Heart left ventricle (tissue), 16 donors: ENCODE results near the gene RAD51B. TPM values are rescaled to one million over a fixed set of nuclear protein-coding genes. Genes with fewer than 3 reads are reported as not detected.
A peak's percentile ranks its signal among the peaks of the same experiment; 100 is the strongest.

Experiments used
- ATAC-seq, 4 donors: fragments of 200-7000 bp; cut with Tn5 transposase; one replicate each; pipeline ENCODE4 v1.9.1; 2020 to 2022; ENCODE audit warnings: moderate library complexity in 4 of 4, mild to moderate bottlenecking in 3 of 4, moderate number of reproducible peaks in 1 of 4
- DNase-seq, 5 donors: peaks; one replicate each; pipeline ENCODE4 v3.0.0-alpha.2; 2020
- H3K27ac ChIP-seq, 12 donors: fragments of 200-600 bp; sonication (generic) in 4 of 12; one replicate each; pipeline versions ENCODE4 v1.5.0 to v1.8.0; 2016 to 2022; ENCODE audit warnings: mild to moderate bottlenecking in 2 of 12
- H3K27me3 ChIP-seq, 9 donors: fragments of 200-600 bp; sonication (generic) in 2 of 9; one replicate each; pipeline versions ENCODE4 v1.5.1 to v1.8.0; 2016 to 2022; ENCODE audit warnings: mild to moderate bottlenecking in 3 of 9
- H3K36me3 ChIP-seq, 9 donors: fragments of 200-600 bp; sonication (generic) in 2 of 9; one replicate each; pipeline versions ENCODE4 v1.5.0 to v1.8.0; 2018 to 2022; ENCODE audit warnings: mild to moderate bottlenecking in 2 of 9
- H3K4me1 ChIP-seq, 12 donors: fragments of 200-600 bp; sonication (generic) in 4 of 12; one replicate each; pipeline versions ENCODE4 v1.5.0 to v1.8.0; 2016 to 2022; ENCODE audit warnings: mild to moderate bottlenecking in 3 of 12
- H3K4me3 ChIP-seq, 12 donors: fragments of 200-600 bp; sonication (generic) in 4 of 12; one replicate each; pipeline versions ENCODE4 v1.5.0 to v1.8.0; 2017 to 2022; ENCODE audit warnings: mild to moderate bottlenecking in 9 of 12, moderate library complexity in 4 of 12
- H3K9me3 ChIP-seq, 12 donors: fragments of 200-600 bp; sonication (generic) in 4 of 12; one replicate each; pipeline versions ENCODE4 v1.5.0 to v1.8.0; 2016 to 2022; ENCODE audit warnings: mild to moderate bottlenecking in 1 of 12
- POLR2A ChIP-seq, 2 donors: fragments of 450-650 bp; IDR thresholded peaks; one replicate each; pipeline ENCODE4 v1.6.1; 2017; ENCODE audit warnings: antibody characterized with exemption in 2 of 2, mild to moderate bottlenecking in 2 of 2, moderate library complexity in 2 of 2
- WGBS, 4 donors: extraction: QIAGEN DNeasy Blood & Tissue Kit in 2 of 4; methylation state at CpG; one replicate each; pipeline versions ENCODE4 v1.1.5 to v1.1.7; 2013 to 2018; 5-methylcytosine and 5-hydroxymethylcytosine counted together
- intact Hi-C, 10 donors: fragments of 100-400 bp; cut with DNase I; formaldehyde crosslinking; loops; one replicate each; pipeline versions ENCODE4 v1.11.1 to v1.14.2; 2022
- polyA plus RNA-seq, 2 donors: library from polyadenylated mRNA; stranded (reverse); fragments of 200-250 nt; gene quantifications; one replicate each; pipeline ENCODE4 v1.2.3, GENCODE V29; 2013
- total RNA-seq, 9 donors: library from RNA; depleted of rRNA in 2 of 9; stranded (reverse); fragments of >200 nt in 2 of 9; fragmentation: NEBNext Ultra II Directional in 3 of 9; extraction: Animal tissue kit (Norgen Biotek cat#: 25700) in 3 of 9; gene quantifications; one replicate each; pipeline versions ENCODE4 v1.1.0 to v1.2.4, GENCODE V29; 2016 to 2023
- TF ChIP-seq, protein P1 (sequence below), 12 donors: fragments of 200-600 bp; sonication (generic) in 4 of 12; IDR thresholded peaks; one replicate each; pipeline versions ENCODE4 v1.5.0 to v1.8.0; 2018 to 2022; ENCODE audit warnings: antibody characterized with exemption in 12 of 12, mild to moderate bottlenecking in 5 of 12
- donor health status: ischemic (EF 13 %, LVEDD 7.1; RV severe dilation, severe dysfunction).
- donor health status: healthy with polysubstance abuse.
- donor health status: DM: no; HTN: yes; CAD: no.
- donor health status: DM: no; HTN: no; CAD: no.
- donor health status: ischemic (EF 25% LVEDD 6.9; RV normal size, moderate dysfunction).
- donor health status: ischemic (EF 25% LVEDD 5.7; RV mildly dilated, moderate dysfunction).
- donor health status: healthy.
- donor health status: DM: yes; HTN: yes; CAD: no.
- donor health status: ischemic (EF 35%, LVEDD 5.7; RV mildly dilated, moderate dysfunction).
- donor health status: nonischemic (EF 11% LVEDD 7.7; RV severe dilation, severe dysfunction).
- donor health status: DM: yes; HTN: yes; CAD: no.
- donor health status: PGD.
- donor health status: ischemic (EF 29% LVEDD 5.4; RV normal size, mild dysfunction).
- donor health status: nonischemic (EF 23%, LVEDD 6.1; RV moderate dilation, normal function).

Gene RAD51B
- total and polyA plus RNA-seq, 11 donors = 1.3 to 11.3 (median 3.2) TPM

DNA sequence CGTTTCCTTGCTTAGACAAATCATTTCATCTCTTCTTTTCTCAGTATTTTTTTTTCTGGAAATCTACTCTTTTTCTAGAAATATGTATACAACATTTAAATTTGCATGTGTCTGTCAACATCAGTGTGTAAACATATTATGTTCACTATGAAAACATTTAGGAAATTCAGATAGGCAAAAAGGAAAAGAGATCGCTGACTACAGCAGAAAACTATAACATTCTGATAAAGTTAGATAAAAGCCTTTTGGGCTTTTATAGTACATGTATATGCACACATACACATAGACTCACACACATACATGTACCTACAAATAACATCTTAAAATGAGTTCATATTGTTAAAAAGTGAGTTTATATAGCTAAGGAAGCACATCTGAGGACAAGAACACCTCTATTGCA lies 142.1 kb downstream of the RAD51B start:
- no peaks in the 10 kb centered on the region for H3K27me3 ChIP-seq
- DNase-seq (no peak), ATAC-seq (no peak)
- peak overlapping the region in 1 of 12 donors; percentile 73 for H3K27ac ChIP-seq
- H3K4me1 ChIP-seq = peaks cover 0 to 33% (median 0%) of the 10 kb centered on the region in 12 donors
- WGBS, 4 donors = 88 to 94% (median 91%) methylated on average over 2 of the region's 2 CpGs
- intact Hi-C loops = loop anchor here in 1 of 10 donors (10.0 kb wide), 1 partner anchor 263 kb away; no protein-coding TSS in a partner anchor
- no peaks in the 10 kb centered on the region for H3K9me3 ChIP-seq
- no peaks in the 10 kb centered on the region for H3K36me3 ChIP-seq
- no peak overlapping the region for H3K4me3 ChIP-seq
- TF ChIP-seq POLR2A (IDR thresholded peaks at IDR 0.05) = no peak
- TF ChIP-seq, protein P1, sequence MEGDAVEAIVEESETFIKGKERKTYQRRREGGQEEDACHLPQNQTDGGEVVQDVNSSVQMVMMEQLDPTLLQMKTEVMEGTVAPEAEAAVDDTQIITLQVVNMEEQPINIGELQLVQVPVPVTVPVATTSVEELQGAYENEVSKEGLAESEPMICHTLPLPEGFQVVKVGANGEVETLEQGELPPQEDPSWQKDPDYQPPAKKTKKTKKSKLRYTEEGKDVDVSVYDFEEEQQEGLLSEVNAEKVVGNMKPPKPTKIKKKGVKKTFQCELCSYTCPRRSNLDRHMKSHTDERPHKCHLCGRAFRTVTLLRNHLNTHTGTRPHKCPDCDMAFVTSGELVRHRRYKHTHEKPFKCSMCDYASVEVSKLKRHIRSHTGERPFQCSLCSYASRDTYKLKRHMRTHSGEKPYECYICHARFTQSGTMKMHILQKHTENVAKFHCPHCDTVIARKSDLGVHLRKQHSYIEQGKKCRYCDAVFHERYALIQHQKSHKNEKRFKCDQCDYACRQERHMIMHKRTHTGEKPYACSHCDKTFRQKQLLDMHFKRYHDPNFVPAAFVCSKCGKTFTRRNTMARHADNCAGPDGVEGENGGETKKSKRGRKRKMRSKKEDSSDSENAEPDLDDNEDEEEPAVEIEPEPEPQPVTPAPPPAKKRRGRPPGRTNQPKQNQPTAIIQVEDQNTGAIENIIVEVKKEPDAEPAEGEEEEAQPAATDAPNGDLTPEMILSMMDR (IDR thresholded peaks at IDR 0.05) = no peak

- H3K27me3 ChIP-seq = no peaks in the 10 kb centered on the region
- no peaks in the 10 kb centered on the region for H3K36me3 ChIP-seq
- peak in 2 of 4 donors; percentile 64 to 71 for ATAC-seq
- H3K4me3 ChIP-seq = no peak overlapping the region
- H3K4me1 ChIP-seq = peaks cover 0 to 33% (median 0%) of the 10 kb centered on the region in 12 donors
- H3K27ac ChIP-seq = peak overlapping the region in 2 of 12 donors; percentile 18 to 73
- no peak for DNase-seq
- no peak for TF ChIP-seq POLR2A (IDR thresholded peaks at IDR 0.05)
- TF ChIP-seq, protein P1 (IDR thresholded peaks at IDR 0.05) = no peak
- intact Hi-C loops = loop anchor here in 1 of 10 donors (10.0 kb wide), 1 partner anchor 263 kb away; no protein-coding TSS in a partner anchor
- H3K9me3 ChIP-seq = no peaks in the 10 kb centered on the region
- WGBS, 4 donors = 75 to 83% (median 79%) methylated on average over 2 of the region's 2 CpGs
Observed at GRCh38 chr14:67962215-67962644, 142.7 kb downstream of the RAD51B start.

DNA sequence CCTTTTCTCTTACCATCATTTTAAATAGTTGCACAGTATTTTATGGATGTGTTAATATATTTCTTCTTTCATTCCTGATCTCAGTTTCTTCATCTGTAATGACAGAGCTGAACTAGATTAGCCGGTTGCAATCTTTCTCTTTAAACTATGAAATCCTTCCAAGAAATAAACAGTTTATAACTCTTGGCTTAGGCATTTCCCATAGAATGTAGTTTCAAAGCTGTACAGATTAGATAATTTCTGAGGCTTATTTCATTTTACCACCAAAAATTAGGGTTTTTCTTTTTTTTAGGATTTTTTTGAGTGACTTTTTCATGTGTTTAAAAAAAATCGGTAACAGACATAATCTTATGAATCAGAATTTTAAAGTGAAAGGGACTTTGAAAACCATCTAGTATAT lies 144.0 kb downstream of the RAD51B start:
- peaks cover 0 to 33% (median 0%) of the 10 kb centered on the region in 12 donors for H3K4me1 ChIP-seq
- no peak for TF ChIP-seq POLR2A (IDR thresholded peaks at IDR 0.05)
- TF ChIP-seq, protein P1 (IDR thresholded peaks at IDR 0.05) = no peak
- H3K9me3 ChIP-seq = no peaks in the 10 kb centered on the region
- no peak for DNase-seq
- peak overlapping the region in 3 of 12 donors; percentile 4 to 73 (median 21) for H3K27ac ChIP-seq
- H3K27me3 ChIP-seq = no peaks in the 10 kb centered on the region
- WGBS, 4 donors = 71 to 78% (median 74%) methylated on average over 2 of the region's 2 CpGs
- no peak for ATAC-seq
- H3K4me3 ChIP-seq = peak overlapping the region in 5 of 12 donors; percentile 1 to 41 (median 18)
- intact Hi-C loops = loop anchor here in 1 of 10 donors (10.0 kb wide), 1 partner anchor 261 kb away; no protein-coding TSS in a partner anchor
- H3K36me3 ChIP-seq = no peaks in the 10 kb centered on the region

- peak overlapping the region in 5 of 12 donors; percentile 1 to 41 (median 18) for H3K4me3 ChIP-seq
Observed at GRCh38 chr14:67963960-67964812, 144.6 kb downstream of the RAD51B start.

More at GRCh38 chr14:67963960-67964812, 144.6 kb downstream of the RAD51B start:
- H3K27me3 ChIP-seq = no peaks in the 10 kb centered on the region
- ATAC-seq = peak in 1 of 4 donors; percentile 56
- no peak for DNase-seq
- no peaks in the 10 kb centered on the region for H3K36me3 ChIP-seq
- TF ChIP-seq, protein P1 (IDR thresholded peaks at IDR 0.05) = no peak
- no peak for TF ChIP-seq POLR2A (IDR thresholded peaks at IDR 0.05)
- no peaks in the 10 kb centered on the region for H3K9me3 ChIP-seq
- H3K4me1 ChIP-seq = peaks cover 0 to 33% (median 0%) of the 10 kb centered on the region in 12 donors
- peak overlapping the region in 4 of 12 donors; percentile 3 to 73 (median 12) for H3K27ac ChIP-seq
- WGBS, 4 donors = 85 to 89% (median 86%) methylated on average over 6 of the region's 6 CpGs
- intact Hi-C loops = loop anchor here in 1 of 10 donors (10.0 kb wide), 1 partner anchor 261 kb away; no protein-coding TSS in a partner anchor
